GM18520 (cell line): ENCODE measurements around the gene CSMD2.

Experiments
- ATAC-seq: cut with Tn5 transposase; IDR thresholded peaks from one replicate; pipeline ENCODE4 v1.9.1; 2021; ENCODE audit not compliant: unreplicated experiment

Gene CSMD2

GRCh38 chr1:33970148-33970825 is 194.7 kb downstream of the CSMD2 start:
- ATAC-seq: no peak

GRCh38 chr1:33966346-33967141 is 198.5 kb downstream of the CSMD2 start:
- no peak for ATAC-seq

- ATAC-seq: no peak
These were observed 199.9 kb downstream of the CSMD2 start for GRCh38 chr1:33965086-33965485.

GRCh38 chr1:33962061-33962460 is 203.0 kb downstream of the CSMD2 start:
- ATAC-seq: no peak

DNA sequence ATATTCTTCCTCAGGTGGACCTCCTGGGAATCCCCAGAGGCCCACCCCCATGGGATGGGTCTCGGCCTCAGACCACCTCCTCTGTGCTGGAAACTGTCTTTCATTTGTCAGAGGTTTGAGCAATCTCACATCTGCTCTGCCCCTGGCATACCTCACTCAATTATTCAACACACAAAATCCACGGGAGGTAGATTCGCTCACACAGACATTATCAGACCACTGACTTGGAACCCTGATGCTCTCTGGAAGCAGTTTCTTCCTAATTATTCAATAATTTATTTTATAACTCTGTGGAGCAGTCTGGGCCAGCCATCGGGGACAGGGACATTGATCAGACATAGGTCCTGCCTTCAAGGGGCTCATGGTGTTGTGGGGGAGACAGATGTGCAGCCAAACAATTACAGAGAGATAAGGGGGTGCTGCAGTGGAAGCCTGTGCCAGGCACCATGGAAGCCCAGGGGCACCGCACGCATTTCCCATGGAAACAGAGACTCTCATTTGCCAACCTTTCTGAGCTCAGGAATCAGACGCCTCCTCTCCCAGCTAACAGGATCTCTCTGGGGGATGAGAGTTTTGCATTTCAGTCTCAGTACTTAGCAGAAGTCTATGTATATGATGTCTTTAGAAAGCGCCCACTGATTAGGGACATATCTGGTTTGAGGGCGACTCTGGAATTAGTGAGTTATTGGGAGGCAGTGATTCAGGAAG is 204.7 kb downstream of the CSMD2 start:
- no peak for ATAC-seq

GRCh38 chr1:33957854-33958253 is 207.2 kb downstream of the CSMD2 start:
- ATAC-seq: no peak

- ATAC-seq: no peak
These were observed 209.9 kb downstream of the CSMD2 start for GRCh38 chr1:33955096-33955495.

DNA sequence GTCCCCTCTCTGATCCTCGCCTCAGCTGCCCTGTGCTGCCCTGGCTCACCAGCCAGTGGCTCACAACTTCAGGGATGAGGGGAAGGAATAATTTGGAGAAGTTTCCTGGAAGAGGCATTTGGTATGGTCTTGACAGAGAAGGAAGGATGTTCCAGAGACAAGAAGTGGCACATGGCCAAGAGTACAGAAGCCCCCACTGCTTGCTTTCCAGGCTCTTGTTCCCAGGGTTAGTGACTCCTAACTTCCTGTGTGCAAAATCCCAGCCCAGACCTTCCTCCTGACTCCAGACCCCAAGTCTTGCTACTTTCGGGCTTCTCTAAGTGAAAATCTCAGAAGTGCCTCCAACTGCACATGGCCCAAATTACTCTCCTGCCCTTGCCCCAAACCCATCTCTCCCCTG is 215.5 kb downstream of the CSMD2 start:
- no peak for ATAC-seq

DNA sequence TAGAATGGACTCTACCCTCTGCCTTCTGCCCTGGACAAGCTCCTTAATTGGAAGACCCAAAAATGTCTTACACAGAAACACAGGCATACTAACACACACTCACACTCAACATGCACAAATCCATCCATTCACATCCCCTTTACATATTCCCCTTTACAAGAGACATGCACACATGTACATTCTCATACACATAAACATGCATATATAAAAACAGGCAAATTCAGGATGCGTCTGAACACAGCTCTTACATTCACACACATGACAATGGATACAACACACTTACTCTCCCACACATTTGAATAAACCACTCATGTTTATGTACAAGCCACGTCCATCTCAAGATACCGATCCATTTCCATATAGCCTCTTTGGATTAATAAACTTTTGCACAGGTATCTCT is 216.7 kb downstream of the CSMD2 start:
- no peak for ATAC-seq

GRCh38 chr1:33946836-33947235 is 218.2 kb downstream of the CSMD2 start:
- ATAC-seq: no peak

DNA sequence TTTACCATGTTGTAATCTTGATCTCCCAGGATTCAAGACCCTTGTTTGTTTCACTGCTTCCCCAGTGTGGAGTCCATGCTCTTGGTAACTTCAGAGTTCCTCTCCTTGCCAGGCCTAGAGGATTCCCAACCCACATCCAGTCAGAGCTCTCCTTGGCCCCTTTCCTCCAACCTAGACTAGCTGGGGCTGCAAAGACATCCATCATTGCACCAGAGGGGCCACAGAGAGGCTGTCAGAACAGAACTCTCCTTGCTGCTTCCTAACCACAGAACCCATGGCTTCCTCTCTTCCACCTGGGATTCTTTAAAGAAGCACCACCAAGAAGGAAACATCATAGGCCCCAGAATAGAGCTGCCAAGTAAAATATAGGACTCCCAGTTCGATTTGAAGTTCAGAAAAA is 220.2 kb downstream of the CSMD2 start:
- ATAC-seq: no peak

DNA sequence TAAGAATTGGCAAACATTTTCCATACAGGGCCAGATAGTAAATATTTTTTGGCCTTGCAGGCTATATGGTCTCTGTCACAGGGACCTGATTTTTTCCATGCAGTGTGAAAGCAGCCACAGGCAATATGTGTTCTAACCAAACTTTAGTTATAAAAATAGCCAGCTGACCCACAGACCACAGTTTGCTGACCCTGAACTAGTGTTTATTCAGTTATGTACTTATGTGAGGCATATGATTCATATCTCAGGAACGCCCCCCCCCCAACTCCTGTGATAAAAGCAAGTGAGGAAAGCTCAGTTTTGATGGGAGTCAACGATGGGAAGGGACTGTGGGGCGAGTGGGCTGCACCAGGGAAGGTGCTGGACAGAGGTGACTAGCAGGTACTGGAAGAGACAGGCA is 221.1 kb downstream of the CSMD2 start:
- ATAC-seq: no peak

- ATAC-seq: no peak
These were observed 232.2 kb downstream of the CSMD2 start for GRCh38 chr1:33932871-33933270.

- no peak for ATAC-seq
These were observed 233.9 kb downstream of the CSMD2 start for GRCh38 chr1:33931111-33931475.

DNA sequence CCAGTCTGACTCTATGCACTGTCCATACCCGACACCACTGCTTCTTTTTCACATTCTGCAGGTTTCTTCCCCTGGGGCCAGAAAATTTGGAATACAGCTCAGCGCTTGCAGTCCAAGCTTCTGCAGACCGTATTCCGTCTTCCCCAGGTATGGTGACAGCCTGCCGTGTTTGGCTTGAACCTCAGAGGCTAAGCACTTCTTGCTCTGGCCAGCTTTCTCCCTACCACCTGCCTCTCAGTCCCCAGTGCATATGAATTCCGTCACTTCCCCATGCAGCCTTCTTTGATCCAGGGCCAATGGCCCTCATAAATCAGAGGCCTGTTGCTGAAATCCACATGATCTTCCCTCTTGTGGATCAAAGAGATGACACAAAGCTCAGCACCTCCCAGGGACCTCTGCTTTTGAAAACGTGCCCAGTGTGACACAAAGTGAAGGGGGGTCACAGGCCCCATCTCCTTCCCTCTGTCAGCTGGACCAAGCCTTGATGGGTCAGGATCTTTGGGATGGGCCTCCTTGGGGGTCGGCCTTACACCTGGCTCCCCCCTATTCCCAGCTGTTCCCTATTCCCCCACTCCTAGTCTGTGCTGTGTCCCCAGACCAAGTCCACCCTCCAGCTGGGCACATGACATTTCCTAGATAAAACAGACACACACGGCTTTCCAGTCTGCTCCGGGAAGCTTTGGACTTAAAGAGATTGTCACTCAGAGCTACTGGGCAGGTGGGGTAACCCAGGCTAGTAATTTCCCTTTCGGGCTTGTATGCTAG is 234.5 kb downstream of the CSMD2 start:
- no peak for ATAC-seq

- ATAC-seq: no peak
These were observed 236.8 kb downstream of the CSMD2 start for GRCh38 chr1:33928251-33928650.

DNA sequence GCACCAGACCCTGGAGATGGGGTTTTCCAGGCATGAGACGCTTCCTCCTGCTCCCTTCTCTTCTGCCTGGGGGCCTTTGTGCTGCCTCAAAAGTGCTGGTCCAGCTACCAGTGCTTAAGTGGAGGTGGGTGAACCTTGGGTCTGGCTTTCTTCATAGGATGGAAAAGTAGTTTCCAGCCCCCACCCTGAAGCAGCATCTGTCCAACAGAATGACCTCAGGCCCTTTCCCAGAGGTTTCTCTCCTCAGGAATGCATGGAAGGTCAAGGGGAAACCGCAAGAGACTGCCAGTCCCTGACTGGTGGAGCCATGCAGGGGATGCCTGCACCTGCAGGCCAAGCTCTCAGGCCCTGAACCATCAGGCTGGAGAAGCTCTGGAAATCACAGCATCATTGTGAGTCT is 237.3 kb downstream of the CSMD2 start:
- no peak for ATAC-seq

DNA sequence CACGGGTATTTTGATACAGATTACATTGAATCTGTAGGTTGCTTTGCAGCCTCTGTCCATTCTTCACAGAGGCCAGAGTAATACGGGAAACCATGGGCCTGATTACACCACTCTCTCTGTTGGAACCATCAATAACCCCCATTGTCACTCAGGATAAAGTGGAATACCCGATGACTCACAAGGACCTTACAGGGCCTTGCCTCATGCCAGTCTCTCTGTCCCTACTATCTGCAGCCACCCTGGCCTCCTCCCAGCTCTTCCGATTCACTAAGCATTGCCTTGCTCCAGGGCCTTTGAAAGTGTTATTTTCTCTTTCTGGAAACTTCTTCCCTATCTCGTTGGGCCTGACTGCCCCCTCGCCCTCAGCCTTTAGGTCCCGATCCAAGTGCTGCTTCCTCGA is 239.4 kb downstream of the CSMD2 start:
- ATAC-seq: no peak

- ATAC-seq: no peak
These were observed 243.7 kb downstream of the CSMD2 start for GRCh38 chr1:33921281-33921680.

DNA sequence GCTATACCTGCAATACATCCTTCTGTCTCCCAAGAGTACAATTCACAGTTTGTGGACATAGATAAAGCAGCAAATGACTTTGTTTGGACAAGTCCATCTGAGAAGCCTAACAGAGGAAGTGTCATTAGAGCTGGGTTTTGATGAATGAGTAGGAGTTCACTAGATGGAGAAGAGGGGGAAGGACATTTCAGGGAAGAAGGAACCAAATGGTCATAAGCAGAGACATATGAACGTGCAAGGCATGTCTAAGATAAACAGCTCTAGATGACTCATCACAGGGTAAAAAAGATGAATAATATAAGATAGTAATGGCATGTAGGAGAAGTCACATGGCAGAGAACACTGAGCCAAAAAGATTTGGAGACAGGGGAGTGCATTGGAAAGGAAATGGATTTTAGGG is 246.7 kb downstream of the CSMD2 start:
- ATAC-seq: no peak

- no peak for ATAC-seq
These were observed 248.2 kb downstream of the CSMD2 start for GRCh38 chr1:33916786-33917185.
